OCI-LY1 (cell line): Measurements from ENCODE around the gene USP22.

Source experiments
- CTCF ChIP-seq: fragments of 200-600 bp; sonication (generic), shearing (Covaris generic); IDR thresholded peaks from 2 replicates; pipeline ENCODE4 v1.5.1; 2017; ENCODE audit warnings: mild to moderate bottlenecking, antibody characterized with exemption, low read length, moderate library complexity, mixed read lengths
- EZH2 ChIP-seq: fragments of 200-600 bp; sonication (generic), shearing (Covaris generic); IDR thresholded peaks from 2 replicates; pipeline ENCODE4 v1.8.0; 2017; ENCODE audit warnings: borderline replicate concordance, mixed run types, mild to moderate bottlenecking, antibody characterized with exemption, low read length, moderate library complexity, mixed read lengths

GRCh38 chr17:21059761-21060160, 16.9 kb upstream of the USP22 start:
- TF ChIP-seq CTCF, result no peak
- TF ChIP-seq EZH2, result no peak
